GM19023 (cell line): ENCODE data around the gene BCL2L2.
"Not testable (repeated sequence)": the region's sequence is repeated elsewhere in the genome, so short reads cannot be mapped to it uniquely, and the experiment has no call there.

ENCODE experiments used
- ATAC-seq: cut with Tn5 transposase; IDR thresholded peaks from one replicate; pipeline ENCODE4 v1.9.1; 2021; ENCODE audit warnings: mild to moderate bottlenecking, moderate library complexity; ENCODE audit not compliant: unreplicated experiment

BCL2L2 gene

GRCh38 chr14:23306412-23307145 lies at the start of gene BCL2L2:
Gene BCL2L2, plus strand, starts transcription at chr14:23306833. Its CDS starts 935 bp downstream, at chr14:23307768.
- ATAC-seq: no peak

GRCh38 chr14:23258256-23258655 lies 48.4 kb upstream of the BCL2L2 start:
- ATAC-seq: no peak

- no peak for ATAC-seq
Observed at GRCh38 chr14:23259426-23259825, 47.2 kb upstream of the BCL2L2 start.

- not testable (repeated sequence) for ATAC-seq
Observed at GRCh38 chr14:23260849-23261248, 45.8 kb upstream of the BCL2L2 start.

GRCh38 chr14:23269193-23269592 lies 37.4 kb upstream of the BCL2L2 start:
- no peak for ATAC-seq

GRCh38 chr14:23275412-23275811 lies 31.2 kb upstream of the BCL2L2 start:
- no peak for ATAC-seq

- ATAC-seq: no peak
Observed at GRCh38 chr14:23277189-23277588, 29.4 kb upstream of the BCL2L2 start.

- ATAC-seq: not testable (repeated sequence)
Observed at GRCh38 chr14:23277928-23278327, 28.7 kb upstream of the BCL2L2 start.

GRCh38 chr14:23281247-23281646 lies 25.4 kb upstream of the BCL2L2 start:
- ATAC-seq: no peak

- no peak for ATAC-seq
Observed at GRCh38 chr14:23284654-23285529, 21.7 kb upstream of the BCL2L2 start.

GRCh38 chr14:23285530-23286019 lies 21.1 kb upstream of the BCL2L2 start:
- ATAC-seq: peak; percentile 17

GRCh38 chr14:23286020-23286901 lies 20.4 kb upstream of the BCL2L2 start, which contains the start of gene HOMEZ:
Gene HOMEZ, minus strand, starts transcription at chr14:23286132. Its CDS starts 180 bp downstream, at chr14:23285952.
- ATAC-seq: peak; percentile 99

GRCh38 chr14:23286902-23287479 lies 19.6 kb upstream of the BCL2L2 start:
- no peak for ATAC-seq

GRCh38 chr14:23294734-23295561 lies 11.7 kb upstream of the BCL2L2 start:
- no peak for ATAC-seq

GRCh38 chr14:23296012-23296777 lies 10.4 kb upstream of the BCL2L2 start:
- ATAC-seq: no peak

GRCh38 chr14:23297096-23297495 lies 9.5 kb upstream of the BCL2L2 start:
- ATAC-seq: no peak

- no peak for ATAC-seq
Observed at GRCh38 chr14:23297611-23298277, 8.9 kb upstream of the BCL2L2 start.
